SK-N-SH treated with all-trans-retinoic acid at 6 μM for 48 hours (cell line): Measurements from ENCODE around the gene LGALS9.

ENCODE experiments used
- ATAC-seq: fragments of 200-7000 bp; cut with Tn5 transposase; 3 replicates; pipeline ENCODE4 v1.9.1; 2020; ENCODE audit warnings: mild to moderate bottlenecking, moderate library complexity
- ARNTL ChIP-seq: fragments of 450-650 bp; formaldehyde crosslinking; IDR thresholded peaks from 2 replicates; pipeline ENCODE4 v1.5.0; 2020; ENCODE audit warnings: low read depth, mild to moderate bottlenecking, moderate library complexity, borderline replicate concordance
- CSRNP3 ChIP-seq: fragments of 250-450 bp; sonication (Bioruptor Pico); IDR thresholded peaks from 2 replicates; pipeline ENCODE4 v1.5.1; 2021; ENCODE audit warnings: mild to moderate bottlenecking, moderate library complexity
- ESRRG ChIP-seq: fragments of 250-450 bp; sonication (Bioruptor Pico); IDR thresholded peaks from 2 replicates; pipeline ENCODE4 v1.6.1; 2021; ENCODE audit warnings: mild to moderate bottlenecking
- GLIS3 ChIP-seq: fragments of 250-450 bp; sonication (Bioruptor Pico); IDR thresholded peaks from 2 replicates; pipeline ENCODE4 v1.5.0; 2020; ENCODE audit warnings: mild to moderate bottlenecking, moderate library complexity
- ISL1 ChIP-seq: fragments of 250-450 bp; sonication (Bioruptor Pico); IDR thresholded peaks from 2 replicates; pipeline ENCODE4 v2.1.2; 2022; ENCODE audit warnings: mild to moderate bottlenecking, moderate library complexity
- PATZ1 ChIP-seq: fragments of 250-450 bp; sonication (Bioruptor Pico); IDR thresholded peaks from 2 replicates; pipeline ENCODE4 v1.8.0; 2020; ENCODE audit warnings: mild to moderate bottlenecking, moderate library complexity, borderline replicate concordance
- POU6F1 ChIP-seq: fragments of 250-450 bp; sonication (Bioruptor Pico); IDR thresholded peaks from 2 replicates; pipeline ENCODE4 v1.8.0; 2021; ENCODE audit warnings: low read depth, mild to moderate bottlenecking, moderate library complexity, borderline replicate concordance
- PPARA ChIP-seq: fragments of 250-450 bp; sonication (Bioruptor Pico); IDR thresholded peaks from 2 replicates; pipeline ENCODE4 v1.5.0; 2020; ENCODE audit warnings: mild to moderate bottlenecking, borderline replicate concordance
- RARB ChIP-seq: fragments of 250-450 bp; sonication (Bioruptor Pico); IDR thresholded peaks from 2 replicates; pipeline ENCODE4 v1.8.0; 2021; ENCODE audit warnings: mild to moderate bottlenecking, moderate library complexity
- SNAI2 ChIP-seq: fragments of 250-450 bp; sonication (Bioruptor Pico); IDR thresholded peaks from 2 replicates; pipeline ENCODE4 v1.5.0; 2020; ENCODE audit warnings: mild to moderate bottlenecking, moderate library complexity
- TCF4 ChIP-seq: fragments of 250-450 bp; sonication (Bioruptor Pico); IDR thresholded peaks from 2 replicates; pipeline ENCODE4 v1.8.0; 2021; ENCODE audit warnings: mild to moderate bottlenecking, moderate library complexity, borderline replicate concordance
- TOX ChIP-seq: fragments of 250-450 bp; sonication (Bioruptor Pico); IDR thresholded peaks from 2 replicates; pipeline ENCODE4 v1.8.0; 2021; ENCODE audit warnings: mild to moderate bottlenecking, moderate library complexity, borderline replicate concordance
- ZFP3 ChIP-seq: fragments of 250-450 bp; sonication (Bioruptor Pico); IDR thresholded peaks from 2 replicates; pipeline ENCODE4 v1.5.0; 2020; ENCODE audit warnings: mild to moderate bottlenecking, moderate library complexity
- ZFP30 ChIP-seq: fragments of 450-650 bp; formaldehyde crosslinking; IDR thresholded peaks from 2 replicates; pipeline ENCODE4 v1.5.0; 2022; ENCODE audit warnings: mild to moderate bottlenecking, moderate library complexity
- ZNF565 ChIP-seq: fragments of 450-650 bp; formaldehyde crosslinking; conservative IDR thresholded peaks from 2 replicates; pipeline ENCODE4 v1.5.0; 2020; ENCODE audit warnings: low read depth, mild to moderate bottlenecking, moderate library complexity
- TF ChIP-seq, protein P1 (sequence below): fragments of 250-450 bp; sonication (Bioruptor Pico); IDR thresholded peaks from 2 replicates; pipeline ENCODE4 v1.5.1; 2020; ENCODE audit warnings: low read depth, mild to moderate bottlenecking, moderate library complexity
- TF ChIP-seq, protein P2 (sequence below): fragments of 250-450 bp; sonication (Bioruptor Pico); IDR thresholded peaks from 2 replicates; pipeline ENCODE4 v1.5.0; 2020; ENCODE audit warnings: mild to moderate bottlenecking, moderate library complexity

LGALS9 gene

DNA sequence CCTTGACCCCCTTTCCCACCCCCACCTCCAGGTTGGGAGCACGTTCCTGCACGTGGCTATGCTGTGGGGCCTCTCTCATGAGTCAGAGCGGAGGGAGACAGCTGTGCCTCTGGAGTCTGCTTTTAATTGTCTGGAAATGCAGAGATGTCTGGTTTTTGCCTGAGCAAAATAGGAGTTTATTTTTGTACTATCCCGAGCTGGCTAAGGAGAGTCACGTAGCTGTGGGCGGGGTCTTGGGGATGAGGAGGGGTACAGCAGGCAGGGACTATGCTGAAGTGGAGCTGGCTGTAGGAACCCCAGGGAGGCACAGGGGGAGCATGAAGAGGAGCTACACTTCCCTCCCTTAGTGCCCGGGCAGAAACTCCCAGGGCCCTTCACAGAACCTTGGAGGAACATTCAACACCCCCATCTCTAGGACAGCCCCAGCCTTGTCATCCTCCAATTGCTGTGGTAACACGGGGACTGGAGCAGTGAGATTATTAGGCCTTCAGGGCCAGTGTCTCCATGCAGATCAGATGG, 44.7 kb upstream of the LGALS9 start:
- no peak for TF ChIP-seq RARB (CRISPR knock-in tag)
- TF ChIP-seq TCF4 (CRISPR knock-in tag) = 0 out of 2 replicates have a peak, but pooled peaks have one; percentile 24
- peak; percentile 93 for ATAC-seq

- ATAC-seq = no peak
- no peak for TF ChIP-seq ZNF565 (CRISPR knock-in tag)
- no peak for TF ChIP-seq PATZ1 (CRISPR knock-in tag)
- TF ChIP-seq TCF4 (CRISPR knock-in tag) = no peak
- TF ChIP-seq, protein P1, sequence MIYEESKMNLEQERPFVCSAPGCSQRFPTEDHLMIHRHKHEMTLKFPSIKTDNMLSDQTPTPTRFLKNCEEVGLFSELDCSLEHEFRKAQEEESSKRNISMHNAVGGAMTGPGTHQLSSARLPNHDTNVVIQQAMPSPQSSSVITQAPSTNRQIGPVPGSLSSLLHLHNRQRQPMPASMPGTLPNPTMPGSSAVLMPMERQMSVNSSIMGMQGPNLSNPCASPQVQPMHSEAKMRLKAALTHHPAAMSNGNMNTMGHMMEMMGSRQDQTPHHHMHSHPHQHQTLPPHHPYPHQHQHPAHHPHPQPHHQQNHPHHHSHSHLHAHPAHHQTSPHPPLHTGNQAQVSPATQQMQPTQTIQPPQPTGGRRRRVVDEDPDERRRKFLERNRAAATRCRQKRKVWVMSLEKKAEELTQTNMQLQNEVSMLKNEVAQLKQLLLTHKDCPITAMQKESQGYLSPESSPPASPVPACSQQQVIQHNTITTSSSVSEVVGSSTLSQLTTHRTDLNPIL (CRISPR knock-in tag) = no peak
- TF ChIP-seq GLIS3 = no peak
- no peak for TF ChIP-seq ISL1 (CRISPR knock-in tag)
- no peak for TF ChIP-seq ZFP30 (CRISPR knock-in tag)
- no peak for TF ChIP-seq CSRNP3 (CRISPR knock-in tag)
- no peak for TF ChIP-seq SNAI2
- no peak for TF ChIP-seq ZFP3 (CRISPR knock-in tag)
- no peak for TF ChIP-seq PPARA (CRISPR knock-in tag)
- TF ChIP-seq, protein P2, sequence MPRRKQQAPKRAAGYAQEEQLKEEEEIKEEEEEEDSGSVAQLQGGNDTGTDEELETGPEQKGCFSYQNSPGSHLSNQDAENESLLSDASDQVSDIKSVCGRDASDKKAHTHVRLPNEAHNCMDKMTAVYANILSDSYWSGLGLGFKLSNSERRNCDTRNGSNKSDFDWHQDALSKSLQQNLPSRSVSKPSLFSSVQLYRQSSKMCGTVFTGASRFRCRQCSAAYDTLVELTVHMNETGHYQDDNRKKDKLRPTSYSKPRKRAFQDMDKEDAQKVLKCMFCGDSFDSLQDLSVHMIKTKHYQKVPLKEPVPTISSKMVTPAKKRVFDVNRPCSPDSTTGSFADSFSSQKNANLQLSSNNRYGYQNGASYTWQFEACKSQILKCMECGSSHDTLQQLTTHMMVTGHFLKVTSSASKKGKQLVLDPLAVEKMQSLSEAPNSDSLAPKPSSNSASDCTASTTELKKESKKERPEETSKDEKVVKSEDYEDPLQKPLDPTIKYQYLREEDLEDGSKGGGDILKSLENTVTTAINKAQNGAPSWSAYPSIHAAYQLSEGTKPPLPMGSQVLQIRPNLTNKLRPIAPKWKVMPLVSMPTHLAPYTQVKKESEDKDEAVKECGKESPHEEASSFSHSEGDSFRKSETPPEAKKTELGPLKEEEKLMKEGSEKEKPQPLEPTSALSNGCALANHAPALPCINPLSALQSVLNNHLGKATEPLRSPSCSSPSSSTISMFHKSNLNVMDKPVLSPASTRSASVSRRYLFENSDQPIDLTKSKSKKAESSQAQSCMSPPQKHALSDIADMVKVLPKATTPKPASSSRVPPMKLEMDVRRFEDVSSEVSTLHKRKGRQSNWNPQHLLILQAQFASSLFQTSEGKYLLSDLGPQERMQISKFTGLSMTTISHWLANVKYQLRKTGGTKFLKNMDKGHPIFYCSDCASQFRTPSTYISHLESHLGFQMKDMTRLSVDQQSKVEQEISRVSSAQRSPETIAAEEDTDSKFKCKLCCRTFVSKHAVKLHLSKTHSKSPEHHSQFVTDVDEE (CRISPR knock-in tag) = no peak
- no peak for TF ChIP-seq RARB (CRISPR knock-in tag)
- TF ChIP-seq POU6F1 (CRISPR knock-in tag) = no peak
- no peak for TF ChIP-seq ESRRG (CRISPR knock-in tag)
These were observed 42.6 kb upstream of the LGALS9 start for GRCh38 chr17:27588354-27588753.

- TF ChIP-seq SNAI2 = no peak
- no peak for TF ChIP-seq TCF4 (CRISPR knock-in tag)
- TF ChIP-seq ARNTL (CRISPR knock-in tag) = no peak
- no peak for TF ChIP-seq ZFP30 (CRISPR knock-in tag)
- TF ChIP-seq TOX = no peak
- TF ChIP-seq PATZ1 (CRISPR knock-in tag) = no peak
- no peak for TF ChIP-seq PPARA (CRISPR knock-in tag)
- peak; percentile 81 for TF ChIP-seq ZFP3 (CRISPR knock-in tag)
- TF ChIP-seq, all 23 proteins: peak for 1
- ATAC-seq = no peak
These were observed 40.1 kb upstream of the LGALS9 start for GRCh38 chr17:27590864-27591263.
